ENCODE measurements around the gene PHYHIPL. TPM values are rescaled to one million over a fixed set of nuclear protein-coding genes. Genes with fewer than 3 reads are reported as not detected.

Gene PHYHIPL
- total and polyA plus RNA-seq, 2 experiments from 2014 or later = not detected

DNA sequence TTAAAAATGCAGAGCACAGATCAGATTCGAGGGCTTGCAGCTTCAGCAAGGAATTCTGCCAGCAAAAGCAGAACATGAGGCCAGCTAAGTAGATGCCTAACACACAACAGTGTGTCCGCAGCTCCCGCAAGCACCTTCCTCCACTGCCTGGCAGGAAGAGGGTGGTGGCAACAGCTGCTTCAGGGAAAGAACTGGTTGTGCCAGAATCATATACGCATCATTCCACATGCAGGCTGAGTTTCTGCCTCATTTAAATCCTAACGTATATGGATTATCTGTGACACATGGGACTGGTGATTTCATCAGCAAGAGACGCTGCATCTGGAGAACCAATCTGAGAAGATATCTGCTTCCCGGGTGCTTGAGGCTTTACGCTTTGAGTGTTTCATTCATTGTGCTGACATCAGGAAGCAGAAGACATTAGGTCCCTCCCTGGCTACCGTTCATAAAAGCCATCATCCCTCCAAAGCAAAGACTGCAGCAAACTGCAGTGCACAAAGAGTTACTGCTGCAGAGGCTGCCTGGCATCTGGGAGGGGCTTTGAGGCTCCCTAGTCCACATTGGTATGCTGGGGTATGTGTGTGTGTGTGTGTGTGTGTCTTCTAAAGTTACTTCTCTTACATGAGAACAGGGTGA, 107.1 kb downstream of the PHYHIPL start:
- H3F3A ChIP-seq (ENCODE audit: insufficient read depth) = no peaks in the 10 kb centered on the region
- in situ Hi-C loops (cut with MboI) = no loop called here
- WGBS, 2 experiments (ENCODE audit: low coverage in 1 of 2, low lambda C conversion rate in 2 of 2, missing lambda C conversion rate in 2 of 2) = 48 to 51% methylated on average over 9 of the region's 9 CpGs
- H2AFZ ChIP-seq = no peak overlapping the region
- no peak for TF ChIP-seq EZH2 (IDR thresholded peaks at IDR 0.05; ENCODE audit: insufficient read depth, poor library complexity, severe bottlenecking)
- TF ChIP-seq EZH2phosphoT487 (IDR thresholded peaks at IDR 0.05; ENCODE audit: insufficient read depth, low read depth) = no peak
- no peaks in the 10 kb centered on the region for H4K20me1 ChIP-seq (ENCODE audit: insufficient read depth)
- no peak overlapping the region for H3K4me2 ChIP-seq (ENCODE audit: unreplicated experiment)
- no peak overlapping the region for H3K27ac ChIP-seq
- H3K79me2 ChIP-seq (ENCODE audit: insufficient read depth) = no peaks in the 10 kb centered on the region
- no peak overlapping the region for H3K9ac ChIP-seq
- H3K36me3 ChIP-seq (ENCODE audit: low read depth) = no peaks in the 10 kb centered on the region
- H3K9me2 ChIP-seq (ENCODE audit: insufficient read depth) = no peaks in the 10 kb centered on the region
- H3K27me3 ChIP-seq (replicated peaks; ENCODE audit: insufficient read depth) = no peaks in the 10 kb centered on the region
- no peak for DNase-seq
- H3K4me3 ChIP-seq = no peak overlapping the region
- no peaks in the 10 kb centered on the region for H3K4me1 ChIP-seq (ENCODE audit: insufficient read depth)
- no peaks in the 10 kb centered on the region for H3K9me3 ChIP-seq (ENCODE audit: low read depth)

DNA sequence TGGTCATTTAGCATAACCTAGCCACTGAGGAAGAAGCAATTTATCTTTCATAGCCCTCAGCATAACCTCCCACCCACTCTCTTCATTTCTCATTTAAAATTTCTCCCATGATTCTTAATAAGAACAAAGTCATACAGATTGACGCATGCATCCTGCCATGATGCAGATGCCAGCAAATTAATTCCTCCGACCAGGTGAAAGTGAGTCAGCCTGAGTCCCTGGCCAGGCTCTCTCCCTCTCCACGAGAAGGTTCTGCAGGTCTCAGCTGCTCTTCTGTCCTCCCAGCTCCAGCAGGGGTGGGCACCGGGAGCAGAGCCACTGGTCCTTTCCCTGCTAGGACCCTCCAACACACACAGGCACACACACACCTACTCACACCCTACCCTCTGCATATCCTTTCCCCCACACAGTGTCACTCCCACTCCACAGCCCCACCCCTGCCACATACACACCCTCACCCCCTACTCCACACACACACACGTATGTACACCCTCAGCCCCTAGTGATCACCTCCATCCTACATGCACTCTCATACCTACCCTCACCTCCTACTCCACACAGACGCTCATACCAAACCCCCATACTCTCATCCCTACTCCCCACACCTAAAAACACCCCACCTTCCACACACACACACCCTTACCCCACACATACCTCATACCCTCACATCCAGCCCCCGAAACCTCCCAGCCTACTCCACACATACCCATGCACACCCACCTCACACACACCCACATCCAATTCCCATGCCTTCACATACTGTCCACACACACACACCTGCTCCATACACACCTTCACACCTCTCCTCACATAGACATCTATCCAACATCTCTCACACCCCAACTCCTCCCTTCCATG, 107.9 kb downstream of the PHYHIPL start:
- H3K27me3 ChIP-seq (replicated peaks; ENCODE audit: insufficient read depth) = no peaks in the 10 kb centered on the region
- no peak overlapping the region for H2AFZ ChIP-seq
- no peak overlapping the region for H3K9ac ChIP-seq
- no peaks in the 10 kb centered on the region for H3K9me3 ChIP-seq (ENCODE audit: low read depth)
- in situ Hi-C loops (cut with MboI) = no loop called here
- no peak overlapping the region for H3K4me3 ChIP-seq
- H3K27ac ChIP-seq = no peak overlapping the region
- no peaks in the 10 kb centered on the region for H3K4me1 ChIP-seq (ENCODE audit: insufficient read depth)
- no peak for TF ChIP-seq EZH2phosphoT487 (IDR thresholded peaks at IDR 0.05; ENCODE audit: insufficient read depth, low read depth)
- TF ChIP-seq EZH2 (IDR thresholded peaks at IDR 0.05; ENCODE audit: insufficient read depth, poor library complexity, severe bottlenecking) = no peak
- H4K20me1 ChIP-seq (ENCODE audit: insufficient read depth) = no peaks in the 10 kb centered on the region
- no peaks in the 10 kb centered on the region for H3K79me2 ChIP-seq (ENCODE audit: insufficient read depth)
- no peak for DNase-seq
- no peaks in the 10 kb centered on the region for H3K36me3 ChIP-seq (ENCODE audit: low read depth)
- WGBS, 2 experiments (ENCODE audit: low coverage in 1 of 2, low lambda C conversion rate in 2 of 2, missing lambda C conversion rate in 2 of 2) = 48 to 49% methylated on average over 7 of the region's 7 CpGs
- no peaks in the 10 kb centered on the region for H3F3A ChIP-seq (ENCODE audit: insufficient read depth)
- H3K9me2 ChIP-seq (ENCODE audit: insufficient read depth) = no peaks in the 10 kb centered on the region
- H3K4me2 ChIP-seq (ENCODE audit: unreplicated experiment) = no peak overlapping the region

DNA sequence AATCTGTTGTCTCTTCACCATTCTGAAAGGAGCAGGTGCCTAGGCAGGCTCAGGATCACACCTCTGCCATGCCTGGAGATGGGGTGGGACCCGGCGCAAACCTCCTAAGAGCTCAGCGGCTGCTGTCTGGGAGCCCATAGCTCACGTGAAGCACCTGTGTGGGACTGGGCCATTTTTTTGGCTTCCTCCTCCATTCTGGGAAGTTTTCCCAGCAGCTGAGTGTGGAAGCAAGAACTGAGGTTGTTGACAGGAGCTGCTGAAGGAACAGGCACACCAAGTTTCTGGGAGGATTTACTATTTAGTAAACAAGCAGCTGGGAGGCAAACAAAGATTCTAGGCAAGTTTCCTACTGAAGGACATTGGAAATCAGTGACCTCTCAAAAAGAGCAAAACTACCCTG, 108.6 kb downstream of the PHYHIPL start:
- H3K27ac ChIP-seq = no peak overlapping the region
- in situ Hi-C loops (cut with MboI) = no loop called here
- no peak overlapping the region for H3K4me3 ChIP-seq
- H3K27me3 ChIP-seq (replicated peaks; ENCODE audit: insufficient read depth) = no peaks in the 10 kb centered on the region
- H3K9ac ChIP-seq = no peak overlapping the region
- WGBS, 2 experiments (ENCODE audit: low coverage in 1 of 2, low lambda C conversion rate in 2 of 2, missing lambda C conversion rate in 2 of 2) = 63% methylated on average over 4 of the region's 4 CpGs
- TF ChIP-seq EZH2 (IDR thresholded peaks at IDR 0.05; ENCODE audit: insufficient read depth, poor library complexity, severe bottlenecking) (no peak), EZH2phosphoT487 (IDR thresholded peaks at IDR 0.05; ENCODE audit: insufficient read depth, low read depth) (no peak)
- no peak for DNase-seq
- H3K36me3 ChIP-seq (ENCODE audit: low read depth) = no peaks in the 10 kb centered on the region
- no peak overlapping the region for H2AFZ ChIP-seq
- no peaks in the 10 kb centered on the region for H3F3A ChIP-seq (ENCODE audit: insufficient read depth)
- H3K79me2 ChIP-seq (ENCODE audit: insufficient read depth) = no peaks in the 10 kb centered on the region
- H3K9me2 ChIP-seq (ENCODE audit: insufficient read depth) = no peaks in the 10 kb centered on the region
- H3K4me2 ChIP-seq (ENCODE audit: unreplicated experiment) = no peak overlapping the region
- H4K20me1 ChIP-seq (ENCODE audit: insufficient read depth) = no peaks in the 10 kb centered on the region
- no peaks in the 10 kb centered on the region for H3K4me1 ChIP-seq (ENCODE audit: insufficient read depth)
- H3K9me3 ChIP-seq (ENCODE audit: low read depth) = no peaks in the 10 kb centered on the region

DNA sequence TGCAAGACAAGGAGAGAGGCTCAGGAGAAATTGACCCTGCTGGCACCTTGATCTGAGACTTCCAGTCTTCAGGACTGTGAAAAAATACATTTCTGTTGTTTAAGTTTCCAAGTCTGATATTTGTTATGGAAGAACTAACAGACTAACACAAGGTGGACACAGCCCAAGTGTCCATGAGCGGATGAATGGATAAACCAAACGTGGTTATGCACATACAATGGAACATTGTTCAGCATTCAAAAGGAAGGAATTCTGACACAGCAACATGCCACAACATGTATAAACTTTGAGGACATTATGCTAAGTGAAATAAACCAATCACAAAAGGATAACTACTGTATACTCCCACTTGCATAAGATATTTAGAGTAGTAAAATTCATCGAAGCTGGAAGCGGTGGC, 109.4 kb downstream of the PHYHIPL start:
- 72 to 76% methylated on average over 4 of the region's 4 CpGs for WGBS, 2 experiments (ENCODE audit: low coverage in 1 of 2, low lambda C conversion rate in 2 of 2, missing lambda C conversion rate in 2 of 2)
- Histone ChIP-seq H3K9ac (no peak overlapping the region), H2AFZ (no peak overlapping the region), H3K4me2 (ENCODE audit: unreplicated experiment) (no peak overlapping the region), H3K36me3 (ENCODE audit: low read depth) (no peaks in the 10 kb centered on the region), H3F3A (ENCODE audit: insufficient read depth) (no peaks in the 10 kb centered on the region), H3K79me2 (ENCODE audit: insufficient read depth) (no peaks in the 10 kb centered on the region), H4K20me1 (ENCODE audit: insufficient read depth) (no peaks in the 10 kb centered on the region), H3K9me3 (ENCODE audit: low read depth) (no peaks in the 10 kb centered on the region), H3K4me1 (ENCODE audit: insufficient read depth) (no peaks in the 10 kb centered on the region), H3K27ac (no peak overlapping the region), H3K4me3 (no peak overlapping the region), H3K27me3 (replicated peaks; ENCODE audit: insufficient read depth) (no peaks in the 10 kb centered on the region), H3K9me2 (ENCODE audit: insufficient read depth) (no peaks in the 10 kb centered on the region)
- TF ChIP-seq EZH2 (IDR thresholded peaks at IDR 0.05; ENCODE audit: insufficient read depth, poor library complexity, severe bottlenecking) = no peak
- TF ChIP-seq EZH2phosphoT487 (IDR thresholded peaks at IDR 0.05; ENCODE audit: insufficient read depth, low read depth) = no peak
- DNase-seq = no peak
- in situ Hi-C loops (cut with MboI) = no loop called here
